ENCODE measurements around the gene ORAI3.

Gene ORAI3

DNA sequence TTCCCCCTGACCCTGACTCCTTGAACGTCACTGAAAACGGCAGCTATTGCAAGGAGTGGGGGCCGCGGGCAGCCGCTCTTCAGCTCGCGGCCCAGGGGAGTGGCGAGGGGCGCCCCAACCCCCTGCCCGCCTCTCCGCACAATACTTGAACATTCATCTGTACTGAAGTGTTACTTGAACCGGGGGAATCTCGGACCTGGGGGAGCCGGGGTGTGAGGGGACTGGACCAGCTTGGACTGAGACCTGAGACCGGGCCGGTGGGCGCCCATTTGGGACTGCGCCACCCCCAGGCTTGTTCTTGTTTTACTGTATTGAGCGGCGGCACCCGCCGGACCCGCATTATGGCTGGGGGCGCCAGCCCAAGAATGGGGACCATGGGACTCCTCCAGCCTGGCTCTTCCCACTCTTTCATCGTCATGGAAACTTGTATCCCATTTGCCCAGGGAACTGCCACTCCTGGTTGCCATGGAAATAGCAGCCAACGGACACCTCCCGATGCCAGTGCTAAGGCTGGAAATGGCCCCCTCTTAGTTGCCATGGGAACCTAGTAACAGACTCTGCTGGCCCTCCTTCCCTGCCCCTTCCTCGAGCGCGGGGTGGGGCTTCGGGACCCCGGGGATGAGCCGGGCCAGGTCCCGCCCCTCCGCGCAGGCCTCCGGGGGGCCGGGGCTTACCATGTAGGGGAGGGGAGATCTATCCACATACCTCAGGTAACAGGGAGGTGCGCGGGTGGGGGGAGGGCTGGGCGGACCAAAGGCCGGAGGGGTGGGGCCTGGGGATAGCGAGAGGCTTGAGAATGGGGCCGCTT is 805 bp upstream of the ORAI3 start:
- DNase-seq (ENCODE audit: low spot score): no peak

- DNase-seq (ENCODE audit: low spot score): peak; percentile 26
These were observed 1.0 kb downstream of the ORAI3 start for GRCh38 chr16:30949650-30950515.

DNA sequence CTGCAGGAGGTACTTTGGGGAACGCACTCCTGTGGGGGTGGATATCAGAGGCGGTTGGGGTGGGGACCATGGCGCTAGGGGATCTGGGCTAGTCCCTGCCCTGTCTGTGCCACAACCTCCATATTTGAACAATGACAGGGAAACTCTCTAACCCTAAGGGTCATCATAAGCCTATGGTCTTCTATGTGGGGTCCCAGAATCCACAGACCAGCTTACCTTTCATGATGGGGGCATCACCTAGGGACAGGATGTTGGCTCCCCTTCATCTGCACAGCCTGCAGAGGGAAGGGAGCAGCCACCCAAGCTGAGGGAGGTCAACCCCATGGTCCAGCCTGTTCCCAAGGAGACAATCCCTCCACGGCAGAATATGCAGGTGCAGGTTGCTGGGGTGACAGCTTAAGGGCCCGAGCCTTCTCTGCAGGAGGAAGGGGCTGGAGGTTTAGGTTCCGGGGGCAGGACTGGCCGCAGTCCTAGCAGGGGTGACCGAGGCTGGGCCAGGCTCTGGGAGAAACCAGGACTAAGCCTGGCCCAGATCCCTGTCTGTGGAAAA is 1.7 kb downstream of the ORAI3 start:
- DNase-seq (ENCODE audit: low spot score): no peak

GRCh38 chr16:30951193-30951592 is 2.3 kb downstream of the ORAI3 start:
- DNase-seq (ENCODE audit: low spot score): no peak

DNA sequence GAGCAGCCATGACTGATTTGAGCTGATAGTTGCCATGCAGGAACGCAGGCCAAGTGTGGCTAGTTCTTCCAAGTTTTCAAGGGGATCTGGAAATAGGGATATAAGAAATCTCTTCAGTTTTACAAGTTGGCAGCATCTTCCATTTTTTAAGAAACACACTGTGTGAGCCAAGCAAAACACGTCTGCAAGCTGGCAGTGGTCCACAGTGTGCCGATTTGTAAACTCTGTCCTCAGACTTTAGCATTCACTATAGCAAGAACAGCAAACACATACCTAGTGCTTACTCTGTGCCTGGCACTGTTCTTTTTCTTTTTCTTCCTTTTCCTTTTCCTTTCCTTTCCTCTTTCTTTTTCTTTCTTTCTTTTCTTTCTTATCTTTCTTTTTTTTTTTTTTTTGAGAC is 2.9 kb downstream of the ORAI3 start:
- DNase-seq (ENCODE audit: low spot score): no peak

- no peak for DNase-seq (ENCODE audit: low spot score)
These were observed 4.2 kb downstream of the ORAI3 start for GRCh38 chr16:30953111-30953510.

- DNase-seq (ENCODE audit: low spot score): peak; percentile 56
These were observed 4.8 kb downstream of the ORAI3 start for GRCh38 chr16:30953511-30954124.

- no peak for DNase-seq (ENCODE audit: low spot score)
These were observed 6.1 kb downstream of the ORAI3 start for GRCh38 chr16:30954993-30955392.

DNA sequence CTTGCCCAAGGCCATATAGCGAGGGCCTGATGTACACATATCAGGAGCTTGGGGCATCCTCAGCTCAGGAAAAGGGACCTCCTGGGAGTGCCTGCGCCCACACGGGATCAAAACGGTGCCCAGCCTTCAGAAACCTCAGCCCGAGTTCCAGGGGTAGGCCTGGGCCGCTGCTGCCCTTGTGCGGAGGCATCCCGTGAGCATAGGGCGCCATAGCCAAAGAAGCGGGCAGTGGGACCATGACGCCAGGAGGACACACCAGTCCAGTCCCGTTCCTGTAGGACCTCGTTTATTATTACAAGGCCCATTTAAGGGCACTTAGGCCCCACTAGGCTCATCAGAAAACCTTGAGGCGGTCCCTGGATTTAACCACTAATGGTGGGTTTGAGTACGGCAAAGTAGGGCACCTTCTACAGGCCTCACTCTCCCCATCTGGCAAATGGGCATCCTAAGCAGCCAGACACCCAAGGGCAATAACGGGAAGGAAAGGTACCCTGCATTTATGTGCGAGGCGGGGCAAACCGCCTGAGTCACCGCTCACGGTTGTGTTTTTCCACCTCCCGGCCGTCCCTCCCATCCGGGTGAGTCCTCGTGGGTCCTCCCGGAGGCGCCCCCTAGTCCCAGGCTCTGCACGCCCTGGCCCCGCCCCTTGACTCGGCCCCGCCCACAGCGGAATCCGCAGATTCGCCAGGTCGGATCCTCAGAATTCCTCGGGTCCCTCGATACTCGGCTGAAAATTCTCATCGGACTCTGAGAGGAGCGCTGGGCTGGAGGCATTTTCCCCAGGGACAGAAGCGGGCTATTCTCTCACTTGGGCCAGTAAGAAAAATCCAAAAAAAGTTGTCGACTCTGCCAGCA is 8.0 kb downstream of the ORAI3 start:
- DNase-seq (ENCODE audit: low spot score): peak; percentile 84

DNA sequence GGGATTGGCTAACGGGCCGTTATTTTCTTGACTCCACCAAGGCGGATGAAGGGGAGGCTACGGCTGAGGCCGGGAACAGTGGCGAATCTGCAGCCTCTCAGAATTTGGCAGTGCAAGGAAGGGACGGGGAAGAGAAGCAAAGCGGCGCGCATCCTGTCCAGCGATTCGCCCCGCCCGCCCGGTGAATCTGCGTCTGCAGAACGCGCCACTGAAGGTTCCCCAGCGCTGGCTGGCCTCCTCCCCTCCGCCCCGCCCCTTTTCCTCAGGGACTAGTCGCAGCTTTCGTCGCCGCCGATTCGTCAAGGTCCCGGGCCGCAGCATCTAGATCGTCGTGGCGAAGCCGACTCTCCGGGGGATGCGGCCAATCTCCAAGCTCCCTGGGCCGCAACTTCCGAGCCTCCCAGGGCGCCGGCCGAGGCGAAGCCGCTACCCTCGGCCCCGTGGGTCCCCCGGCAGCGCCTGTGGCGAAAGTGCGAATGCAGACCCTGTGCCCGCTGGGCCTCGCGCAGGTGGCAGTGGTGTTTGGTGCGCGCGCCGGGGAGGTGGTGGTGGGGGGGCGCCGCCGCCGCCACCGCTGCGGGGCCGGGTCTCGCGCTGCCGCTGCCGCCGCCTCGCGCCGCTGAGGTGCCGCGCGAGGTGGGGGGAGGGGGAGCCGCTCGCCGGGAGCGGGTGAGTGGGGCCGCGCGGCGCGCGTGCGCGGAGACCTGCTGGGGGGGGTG is 8.7 kb downstream of the ORAI3 start, which contains the start of gene SETD1A:
TSS of gene SETD1A (plus strand) at position 299 of the 719 bp plus-strand sequence. CDS start 978 bp downstream, outside the sequence.
- DNase-seq (ENCODE audit: low spot score): peak; percentile 95

- no peak for DNase-seq (ENCODE audit: low spot score)
These were observed 9.6 kb downstream of the ORAI3 start for GRCh38 chr16:30958175-30959079.

- no peak for DNase-seq (ENCODE audit: low spot score)
These were observed 12.5 kb downstream of the ORAI3 start for GRCh38 chr16:30961384-30961783.

DNA sequence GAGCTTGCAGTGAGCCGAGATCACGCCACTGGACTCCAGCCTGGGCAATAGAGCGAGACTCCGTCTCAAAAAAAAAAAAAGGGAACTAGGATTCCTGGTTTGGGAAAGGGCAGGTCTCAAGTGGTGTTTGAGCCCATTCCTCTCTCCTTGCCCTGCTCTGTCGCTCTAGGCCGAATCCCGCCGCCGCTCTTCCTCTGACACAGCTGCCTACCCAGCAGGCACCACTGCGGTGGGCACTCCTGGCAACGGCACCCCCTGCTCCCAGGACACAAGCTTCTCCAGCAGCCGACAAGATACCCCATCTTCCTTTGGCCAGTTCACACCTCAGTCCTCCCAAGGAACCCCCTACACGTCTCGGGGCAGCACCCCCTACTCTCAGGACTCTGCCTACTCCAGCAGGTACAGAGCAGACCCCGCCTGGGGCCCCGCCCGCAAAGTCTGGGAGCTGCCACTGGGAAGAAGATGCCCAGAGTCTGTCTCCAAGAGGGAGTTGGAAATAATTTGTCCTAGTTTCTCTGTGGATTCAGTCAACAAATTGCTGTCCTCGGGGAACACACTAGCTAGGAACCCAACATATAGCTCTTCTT is 15.2 kb downstream of the ORAI3 start:
- DNase-seq (ENCODE audit: low spot score): no peak

DNA sequence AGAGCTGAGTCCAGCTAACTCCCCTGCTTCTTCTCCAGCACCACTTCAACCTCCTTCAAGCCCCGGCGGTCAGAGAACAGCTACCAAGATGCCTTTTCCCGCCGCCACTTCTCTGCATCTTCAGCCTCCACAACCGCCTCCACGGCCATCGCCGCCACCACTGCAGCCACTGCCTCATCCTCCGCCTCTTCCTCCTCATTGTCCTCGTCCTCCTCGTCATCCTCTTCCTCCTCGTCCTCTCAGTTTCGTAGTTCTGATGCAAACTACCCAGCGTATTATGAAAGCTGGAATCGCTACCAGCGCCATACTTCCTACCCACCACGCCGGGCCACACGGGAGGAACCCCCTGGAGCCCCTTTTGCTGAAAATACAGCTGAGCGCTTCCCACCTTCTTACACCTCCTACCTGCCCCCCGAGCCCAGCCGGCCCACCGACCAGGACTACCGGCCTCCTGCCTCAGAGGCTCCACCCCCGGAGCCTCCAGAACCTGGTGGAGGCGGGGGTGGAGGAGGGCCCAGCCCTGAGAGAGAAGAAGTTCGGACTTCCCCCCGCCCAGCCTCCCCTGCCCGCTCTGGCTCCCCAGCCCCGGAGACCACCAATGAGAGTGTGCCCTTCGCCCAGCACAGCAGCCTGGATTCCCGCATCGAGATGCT is 15.8 kb downstream of the ORAI3 start:
- no peak for DNase-seq (ENCODE audit: low spot score)

- DNase-seq (ENCODE audit: low spot score): no peak
These were observed 16.6 kb downstream of the ORAI3 start for GRCh38 chr16:30965436-30965835.

GRCh38 chr16:30966033-30966619 is 17.3 kb downstream of the ORAI3 start:
- DNase-seq (ENCODE audit: low spot score): no peak

GRCh38 chr16:30967795-30968194 is 18.9 kb downstream of the ORAI3 start:
- no peak for DNase-seq (ENCODE audit: low spot score)

GRCh38 chr16:30969246-30969842 is 20.5 kb downstream of the ORAI3 start:
- no peak for DNase-seq (ENCODE audit: low spot score)

Measured in CD4-positive, alpha-beta T cell treated with Interleukin-6 at 100 ng/mL for 8 hours (primary cell).